Epithelial cell of proximal tubule (primary cell): Measurements from ENCODE around the gene IPCEF1. TPM values are rescaled to one million over a fixed set of nuclear protein-coding genes. Genes with fewer than 3 reads are reported as not detected.

ENCODE experiments used
- DNase-seq: peaks from one replicate; pipeline ENCODE4 v3.0.0-alpha.2; 2011; ENCODE audit warnings: low read depth
- H3K4me3 ChIP-seq: 2 replicates; pipeline ENCODE4 v1.5.1; 2011; ENCODE audit warnings: low read depth, mild to moderate bottlenecking, low read length
- total RNA-seq: library from RNA; depleted of rRNA; stranded (reverse); fragments of >200 nt; gene quantifications from 2 replicates; pipeline ENCODE4 v1.2.3, GENCODE V29; 2015
- TF ChIP-seq, protein P1 (sequence below): conservative IDR thresholded peaks from 2 replicates; pipeline ENCODE4 v1.5.1; 2012; ENCODE audit warnings: low read depth, mild to moderate bottlenecking, low read length

IPCEF1 gene
- total RNA-seq, 1 donor from 2014 or later: 0.63 TPM

DNA sequence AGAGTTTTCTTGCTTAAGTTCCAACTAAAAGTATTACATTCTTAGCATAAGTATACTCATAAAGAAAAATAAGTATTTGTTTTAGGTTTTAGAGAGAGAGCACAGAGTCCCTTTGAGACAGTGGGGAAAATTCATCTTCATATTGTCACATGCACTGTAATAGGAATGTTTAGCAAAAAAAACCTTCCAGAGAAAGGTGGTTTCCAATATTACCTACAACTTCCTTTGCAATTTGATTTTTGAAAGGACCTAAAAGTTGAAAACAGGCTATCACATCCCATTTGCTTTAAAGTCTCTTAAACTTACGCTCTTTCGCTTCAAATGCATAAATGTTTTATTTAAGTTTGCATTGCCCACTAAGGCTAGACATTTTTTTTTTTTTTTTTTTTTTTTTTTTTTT lies 231.2 kb downstream of the IPCEF1 start:
- TF ChIP-seq, protein P1, sequence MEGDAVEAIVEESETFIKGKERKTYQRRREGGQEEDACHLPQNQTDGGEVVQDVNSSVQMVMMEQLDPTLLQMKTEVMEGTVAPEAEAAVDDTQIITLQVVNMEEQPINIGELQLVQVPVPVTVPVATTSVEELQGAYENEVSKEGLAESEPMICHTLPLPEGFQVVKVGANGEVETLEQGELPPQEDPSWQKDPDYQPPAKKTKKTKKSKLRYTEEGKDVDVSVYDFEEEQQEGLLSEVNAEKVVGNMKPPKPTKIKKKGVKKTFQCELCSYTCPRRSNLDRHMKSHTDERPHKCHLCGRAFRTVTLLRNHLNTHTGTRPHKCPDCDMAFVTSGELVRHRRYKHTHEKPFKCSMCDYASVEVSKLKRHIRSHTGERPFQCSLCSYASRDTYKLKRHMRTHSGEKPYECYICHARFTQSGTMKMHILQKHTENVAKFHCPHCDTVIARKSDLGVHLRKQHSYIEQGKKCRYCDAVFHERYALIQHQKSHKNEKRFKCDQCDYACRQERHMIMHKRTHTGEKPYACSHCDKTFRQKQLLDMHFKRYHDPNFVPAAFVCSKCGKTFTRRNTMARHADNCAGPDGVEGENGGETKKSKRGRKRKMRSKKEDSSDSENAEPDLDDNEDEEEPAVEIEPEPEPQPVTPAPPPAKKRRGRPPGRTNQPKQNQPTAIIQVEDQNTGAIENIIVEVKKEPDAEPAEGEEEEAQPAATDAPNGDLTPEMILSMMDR: no peak
- H3K4me3 ChIP-seq: no peak overlapping the region
- no peak for DNase-seq

DNA sequence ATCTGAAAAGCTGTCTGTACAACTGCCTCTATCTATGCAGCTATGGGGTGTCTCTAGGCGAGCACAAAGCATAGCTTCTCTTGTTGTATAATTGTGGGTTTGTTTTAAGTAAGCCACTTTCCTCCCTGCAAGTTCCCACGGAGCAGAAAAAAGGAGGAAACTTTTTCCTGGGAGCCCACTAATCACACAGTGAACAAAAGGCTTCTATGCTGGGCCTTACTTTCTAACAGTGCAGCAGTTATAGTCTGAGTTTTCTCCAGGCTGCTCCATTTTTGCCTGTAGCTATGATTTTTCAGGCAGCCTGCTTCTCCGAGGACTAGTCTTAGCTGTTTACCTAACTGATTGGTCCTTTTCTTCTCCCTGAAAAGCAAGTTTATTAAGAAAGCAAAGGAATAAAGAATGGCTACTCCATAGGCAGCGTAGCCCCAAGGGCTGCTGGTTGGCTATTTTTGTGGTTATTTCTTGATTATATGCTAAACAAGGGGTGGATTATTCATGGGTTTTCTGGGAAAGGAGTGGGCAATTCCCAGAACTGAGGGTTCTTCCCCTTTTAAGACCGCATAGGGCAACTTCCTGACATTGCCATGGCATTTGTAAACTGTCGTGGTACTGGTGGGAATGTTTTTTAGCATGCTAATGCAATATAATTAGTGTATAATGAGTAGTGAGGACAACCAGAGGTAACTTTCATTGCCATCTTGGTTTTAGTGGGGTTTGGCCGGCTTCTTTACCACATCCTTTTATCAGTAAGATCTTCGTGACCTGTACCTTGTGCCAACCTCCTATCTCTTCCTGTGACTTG lies 233.2 kb downstream of the IPCEF1 start:
- TF ChIP-seq, protein P1: no peak
- DNase-seq: no peak

DNA sequence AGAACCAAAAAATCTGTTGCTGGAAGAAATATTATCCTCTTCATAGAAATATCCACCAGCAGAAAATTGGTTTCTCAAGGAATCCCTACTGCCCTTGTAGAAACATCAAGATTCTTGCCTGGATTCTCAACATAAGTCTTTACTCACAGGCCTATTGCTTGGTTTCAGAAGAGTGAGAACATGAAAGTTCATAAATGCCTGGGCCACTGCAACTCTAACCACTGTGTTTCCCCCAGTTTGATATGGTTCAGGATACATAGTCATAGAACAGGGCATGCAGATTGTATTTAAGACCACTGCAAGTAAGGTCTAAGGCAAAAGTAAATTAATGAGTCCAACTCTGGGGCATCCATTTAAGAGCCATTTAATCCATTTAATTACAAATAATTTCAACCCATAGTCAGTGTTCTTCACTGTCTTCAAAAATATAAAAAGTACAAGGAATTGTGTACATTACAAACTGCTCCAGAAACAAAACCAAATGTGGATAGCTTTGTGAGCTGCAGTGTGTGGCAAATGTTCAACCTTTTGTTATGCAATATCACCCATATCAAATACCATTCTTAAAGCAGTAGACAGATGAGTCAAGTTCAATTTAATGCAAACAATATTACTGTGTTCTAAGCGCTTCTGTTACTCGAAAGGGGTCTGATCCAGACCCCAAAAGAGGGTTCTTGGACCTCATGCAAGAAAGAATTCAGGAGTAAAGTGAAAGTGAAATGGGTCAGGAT lies 234.2 kb downstream of the IPCEF1 start:
- DNase-seq: no peak
- TF ChIP-seq, protein P1: no peak
- no peak overlapping the region for H3K4me3 ChIP-seq

More for the DNA sequence above, 233.2 kb downstream of the IPCEF1 start:
- no peak overlapping the region for H3K4me3 ChIP-seq

DNA sequence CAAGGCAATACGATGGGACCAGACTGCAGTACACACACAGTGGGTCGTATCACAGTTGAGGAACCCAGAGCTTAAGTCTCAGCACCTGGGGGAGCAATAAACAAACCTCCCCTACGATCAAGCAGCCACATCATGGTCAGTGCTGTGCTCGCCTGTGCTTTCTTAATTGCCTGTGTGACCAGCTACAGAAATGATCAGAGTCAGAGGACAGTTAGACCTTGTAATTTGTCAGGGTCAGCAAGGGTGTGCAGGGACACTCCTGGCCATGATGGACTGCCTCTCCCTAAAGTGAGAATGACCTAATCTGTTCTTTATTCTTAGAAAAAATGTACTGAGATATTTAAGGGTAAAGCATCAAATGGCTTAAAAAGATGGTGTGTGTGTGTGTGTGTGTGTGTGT lies 239.1 kb downstream of the IPCEF1 start:
- no peak overlapping the region for H3K4me3 ChIP-seq
- TF ChIP-seq, protein P1: no peak
- no peak for DNase-seq

DNA sequence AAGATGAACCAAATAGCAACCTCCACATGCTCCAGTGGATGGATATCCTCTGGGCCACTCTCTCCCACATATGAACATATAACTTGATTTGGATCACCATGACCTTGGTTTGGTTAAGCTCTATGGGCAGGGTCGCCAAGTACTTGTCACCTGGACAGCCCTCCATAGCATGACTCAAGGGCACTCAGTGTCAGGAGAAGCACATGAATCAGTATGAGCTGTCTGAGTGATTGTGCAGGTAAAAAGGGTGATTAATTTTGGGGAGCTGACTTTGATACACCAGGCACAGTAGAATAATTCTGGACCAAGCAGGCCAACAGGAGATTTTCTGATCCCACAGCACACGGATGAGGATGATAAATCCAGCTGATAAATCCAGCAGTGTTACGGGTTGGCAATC lies 243.2 kb downstream of the IPCEF1 start:
- no peak for DNase-seq
- H3K4me3 ChIP-seq: no peak overlapping the region
- TF ChIP-seq, protein P1: no peak

DNA sequence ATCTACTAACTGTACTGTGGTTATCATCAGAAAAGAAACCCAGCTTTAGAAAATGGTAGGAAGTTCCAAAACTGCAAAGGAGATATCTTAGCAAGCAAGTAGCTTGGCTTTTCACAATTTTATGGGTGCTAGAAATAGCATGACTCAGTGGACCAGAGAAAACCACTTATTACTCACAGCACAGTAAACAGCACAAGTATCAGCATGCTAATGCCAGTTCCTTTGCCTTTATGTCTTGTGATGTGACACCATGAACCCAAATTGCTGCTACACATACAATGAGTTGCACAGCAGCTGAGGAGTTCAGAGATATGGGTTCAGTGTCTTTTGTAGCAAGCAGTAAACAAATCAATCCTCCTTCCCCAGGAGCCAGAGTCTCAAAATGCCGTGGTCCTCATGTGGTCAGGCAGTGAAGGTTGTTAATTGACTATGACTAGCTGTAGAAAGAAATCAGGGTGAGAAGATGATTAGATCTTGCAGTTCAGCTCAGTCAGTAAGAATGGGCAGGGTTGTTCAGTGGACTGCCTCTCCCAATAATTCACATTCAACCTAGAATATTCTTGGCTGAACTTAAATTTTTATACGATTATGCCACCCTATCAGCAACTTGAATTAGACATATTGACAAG lies 244.3 kb downstream of the IPCEF1 start:
- DNase-seq: peak; percentile 74
- H3K4me3 ChIP-seq: no peak overlapping the region
- TF ChIP-seq, protein P1: no peak
